SU-DHL-6 (cell line): ENCODE results near the gene FMC1.

ENCODE experiments used
- CTCF ChIP-seq: fragments of 200-600 bp; sonication (generic); IDR thresholded peaks from one replicate; pipeline ENCODE4 v1.5.1; 2017; ENCODE audit warnings: antibody characterized with exemption, mild to moderate bottlenecking, low read length, moderate library complexity; ENCODE audit not compliant: insufficient read depth, poor library complexity, severe bottlenecking
- EZH2phosphoT487 ChIP-seq: fragments of 200-600 bp; sonication (generic), shearing (Covaris generic); conservative IDR thresholded peaks from 2 replicates; pipeline ENCODE4 v1.6.1; 2018; ENCODE audit warnings: mild to moderate bottlenecking, antibody characterized with exemption, low read length, moderate library complexity, mixed read lengths

DNA sequence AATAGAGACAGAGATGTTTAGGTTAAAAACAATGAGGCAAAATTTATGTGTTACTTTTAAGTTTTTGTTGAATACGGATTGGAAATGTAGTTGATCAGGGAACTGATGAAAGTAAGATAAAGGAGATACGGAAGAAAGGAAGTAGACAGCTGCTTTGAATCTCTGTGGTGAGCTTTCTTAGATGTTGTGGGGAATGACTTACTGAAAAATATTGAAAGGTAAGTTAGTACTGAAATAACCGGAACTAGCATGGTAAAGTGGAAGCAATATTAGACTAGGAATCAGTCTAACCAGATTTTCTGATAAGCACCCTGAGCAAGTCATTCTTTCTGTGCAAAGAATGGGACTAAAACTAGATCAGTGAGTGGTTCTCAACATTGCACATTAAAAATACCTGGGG is 53.4 kb downstream of the FMC1 start:
- TF ChIP-seq CTCF: no peak
- TF ChIP-seq EZH2phosphoT487: no peak
